Measurements from ENCODE around the gene SNX6. TPM values are rescaled to one million over a fixed set of nuclear protein-coding genes. Genes with fewer than 3 reads are reported as not detected.

SNX6 gene
- total and polyA plus RNA-seq, 10 of the 15 experiments (the other 5 are each of a cell fraction or from before 2014, with no cell fraction given): 34.4 to 107 (median 71.7) TPM

GRCh38 chr14:34678306-34678705 lies 48.4 kb upstream of the SNX6 start (continued):
- TF ChIP-seq BCLAF1 (IDR thresholded peaks at IDR 0.05) (no peak), EED (IDR thresholded peaks at IDR 0.05; ENCODE audit: low read depth) (no peak), RAD51 (IDR thresholded peaks at IDR 0.05) (no peak)

DNA sequence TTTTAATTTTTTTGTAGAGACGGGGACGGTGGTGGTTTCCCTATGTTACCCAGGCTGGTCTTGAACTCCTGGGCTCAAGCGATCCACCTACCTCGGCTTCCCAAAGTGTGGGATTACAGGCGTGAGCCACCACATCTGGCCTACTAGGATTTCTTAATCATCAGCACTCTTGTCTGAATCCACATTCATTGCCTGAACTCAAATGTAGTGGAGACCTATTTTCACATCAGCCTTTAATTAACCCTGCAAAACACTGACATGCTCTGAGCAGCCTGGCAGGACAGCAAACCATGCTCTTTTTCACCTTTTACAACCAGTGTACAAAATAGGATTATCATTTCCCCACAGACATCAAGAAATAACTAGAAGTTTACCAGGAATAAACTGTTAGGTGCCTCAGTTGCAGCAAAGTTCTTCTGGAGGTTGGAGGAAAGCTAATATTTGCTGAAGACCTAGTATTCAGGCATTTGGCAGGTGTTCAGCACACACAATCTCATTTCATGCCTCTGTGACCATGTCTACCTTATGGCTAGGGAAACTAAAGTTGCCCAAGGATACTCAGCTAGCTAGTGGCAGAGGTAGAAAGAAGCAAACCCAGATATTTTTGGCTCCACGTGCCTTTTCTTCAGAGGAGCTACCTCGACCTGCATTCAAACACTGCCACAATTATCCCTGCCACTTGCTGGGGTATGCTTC lies 46.7 kb upstream of the SNX6 start:
- FAIRE-seq (no peak), DNase-seq (ENCODE audit: low read depth, low spot score) (no peak), ATAC-seq (no peak)
- Histone ChIP-seq H3K36me3 (ENCODE audit: control insufficient read depth in 2 of 2, insufficient read depth in 2 of 2, low read length in 1 of 2) (no peaks in the 10 kb centered on the region), H3K27me3 (replicated peaks in 1 of 2; ENCODE audit: control insufficient read depth in 2 of 2, insufficient read depth in 2 of 2, low read length in 1 of 2) (no peaks in the 10 kb centered on the region), H3K4me2 (ENCODE audit: control insufficient read depth, insufficient read depth) (no peak overlapping the region), H3K4me1 (ENCODE audit: control insufficient read depth, insufficient read depth, low read length) (no peaks in the 10 kb centered on the region), H3K9me3 (replicated peaks; ENCODE audit: control insufficient read depth, insufficient read depth, low read length) (no peaks in the 10 kb centered on the region), H3K4me3 (no peak overlapping the region), H3K79me2 (ENCODE audit: control insufficient read depth, insufficient read depth, low read length) (no peaks in the 10 kb centered on the region), H3K9ac (ENCODE audit: control insufficient read depth, insufficient read depth, low read length) (no peak overlapping the region), H4K20me1 (ENCODE audit: control insufficient read depth, insufficient read depth) (no peaks in the 10 kb centered on the region), H2AFZ (ENCODE audit: control insufficient read depth, low read depth, low read length) (no peak overlapping the region), H3K27ac (ENCODE audit: control insufficient read depth, insufficient read depth) (no peak overlapping the region)
- ChIA-PET SMC1A (ENCODE audit: uncharacterized antibody, unreplicated experiment) (interaction anchor here (0.7 kb wide), 1 partner anchor 25 kb away, joined by 3 read pairs; no protein-coding TSS in a partner anchor), RAD21 (ENCODE audit: unreplicated experiment) (interaction anchor here (1.6 to 9.1 kb wide), 2 partner anchors 33 to 47 kb away, joined by 3 to 72 read pairs; no protein-coding TSS in a partner anchor), CTCF (interaction anchor here (0.6 to 2.8 kb wide), 6 partner anchors 46 to 448 kb away, joined by 3 to 15 read pairs (median 4); no protein-coding TSS in a partner anchor), POLR2A (interaction anchor here (0.7 kb wide), 1 partner anchor 954 kb away, joined by 3 read pairs; no protein-coding TSS in a partner anchor)
- intact Hi-C loops (cut with micrococcal nuclease; ENCODE audit: unreplicated experiment) (no loop called here), in situ Hi-C loops (cut with MboI) (no loop called here)
- no TSS peak for BruUV-seq (replicated peaks)
- WGBS (ENCODE audit: insufficient coverage, insufficient replicate concordance, low lambda C conversion rate, missing lambda C conversion rate): 67% methylated on average over 7 of the region's 7 CpGs
- TF ChIP-seq WRNIP1 (IDR thresholded peaks at IDR 0.05; ENCODE audit: borderline replicate concordance, low read depth, low read length): no peak
- no peak for TF ChIP-seq YY1 (IDR thresholded peaks at IDR 0.05; ENCODE audit: low read depth, low read length)
- no peak for TF ChIP-seq TARDBP (IDR thresholded peaks at IDR 0.05; ENCODE audit: borderline replicate concordance)
- no peak for TF ChIP-seq CREB1 (IDR thresholded peaks at IDR 0.05; ENCODE audit: low read depth)
- TF ChIP-seq JUND (IDR thresholded peaks at IDR 0.05; ENCODE audit: low read depth, low read length): no peak
- no peak for TF ChIP-seq MXI1 (IDR thresholded peaks at IDR 0.05; ENCODE audit: low read depth, low read length)
- no peak for TF ChIP-seq RAD51 (IDR thresholded peaks at IDR 0.05)
- no peak for TF ChIP-seq HDAC6 (IDR thresholded peaks at IDR 0.05; ENCODE audit: unreplicated experiment)
- no peak for TF ChIP-seq POLR2AphosphoS2 (IDR thresholded peaks at IDR 0.05; ENCODE audit: low read depth, low read length)
- TF ChIP-seq, protein P1, sequence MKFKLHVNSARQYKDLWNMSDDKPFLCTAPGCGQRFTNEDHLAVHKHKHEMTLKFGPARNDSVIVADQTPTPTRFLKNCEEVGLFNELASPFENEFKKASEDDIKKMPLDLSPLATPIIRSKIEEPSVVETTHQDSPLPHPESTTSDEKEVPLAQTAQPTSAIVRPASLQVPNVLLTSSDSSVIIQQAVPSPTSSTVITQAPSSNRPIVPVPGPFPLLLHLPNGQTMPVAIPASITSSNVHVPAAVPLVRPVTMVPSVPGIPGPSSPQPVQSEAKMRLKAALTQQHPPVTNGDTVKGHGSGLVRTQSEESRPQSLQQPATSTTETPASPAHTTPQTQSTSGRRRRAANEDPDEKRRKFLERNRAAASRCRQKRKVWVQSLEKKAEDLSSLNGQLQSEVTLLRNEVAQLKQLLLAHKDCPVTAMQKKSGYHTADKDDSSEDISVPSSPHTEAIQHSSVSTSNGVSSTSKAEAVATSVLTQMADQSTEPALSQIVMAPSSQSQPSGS (IDR thresholded peaks at IDR 0.05; ENCODE audit: low read length): no peak
- TF ChIP-seq, protein P2, sequence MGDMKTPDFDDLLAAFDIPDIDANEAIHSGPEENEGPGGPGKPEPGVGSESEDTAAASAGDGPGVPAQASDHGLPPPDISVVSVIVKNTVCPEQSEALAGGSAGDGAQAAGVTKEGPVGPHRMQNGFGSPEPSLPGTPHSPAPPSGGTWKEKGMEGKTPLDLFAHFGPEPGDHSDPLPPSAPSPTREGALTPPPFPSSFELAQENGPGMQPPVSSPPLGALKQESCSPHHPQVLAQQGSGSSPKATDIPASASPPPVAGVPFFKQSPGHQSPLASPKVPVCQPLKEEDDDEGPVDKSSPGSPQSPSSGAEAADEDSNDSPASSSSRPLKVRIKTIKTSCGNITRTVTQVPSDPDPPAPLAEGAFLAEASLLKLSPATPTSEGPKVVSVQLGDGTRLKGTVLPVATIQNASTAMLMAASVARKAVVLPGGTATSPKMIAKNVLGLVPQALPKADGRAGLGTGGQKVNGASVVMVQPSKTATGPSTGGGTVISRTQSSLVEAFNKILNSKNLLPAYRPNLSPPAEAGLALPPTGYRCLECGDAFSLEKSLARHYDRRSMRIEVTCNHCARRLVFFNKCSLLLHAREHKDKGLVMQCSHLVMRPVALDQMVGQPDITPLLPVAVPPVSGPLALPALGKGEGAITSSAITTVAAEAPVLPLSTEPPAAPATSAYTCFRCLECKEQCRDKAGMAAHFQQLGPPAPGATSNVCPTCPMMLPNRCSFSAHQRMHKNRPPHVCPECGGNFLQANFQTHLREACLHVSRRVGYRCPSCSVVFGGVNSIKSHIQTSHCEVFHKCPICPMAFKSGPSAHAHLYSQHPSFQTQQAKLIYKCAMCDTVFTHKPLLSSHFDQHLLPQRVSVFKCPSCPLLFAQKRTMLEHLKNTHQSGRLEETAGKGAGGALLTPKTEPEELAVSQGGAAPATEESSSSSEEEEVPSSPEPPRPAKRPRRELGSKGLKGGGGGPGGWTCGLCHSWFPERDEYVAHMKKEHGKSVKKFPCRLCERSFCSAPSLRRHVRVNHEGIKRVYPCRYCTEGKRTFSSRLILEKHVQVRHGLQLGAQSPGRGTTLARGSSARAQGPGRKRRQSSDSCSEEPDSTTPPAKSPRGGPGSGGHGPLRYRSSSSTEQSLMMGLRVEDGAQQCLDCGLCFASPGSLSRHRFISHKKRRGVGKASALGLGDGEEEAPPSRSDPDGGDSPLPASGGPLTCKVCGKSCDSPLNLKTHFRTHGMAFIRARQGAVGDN (IDR thresholded peaks at IDR 0.05): no peak
- no peak for TF ChIP-seq TCF3 (IDR thresholded peaks at IDR 0.05; ENCODE audit: borderline replicate concordance, insufficient read depth, low read depth, low read length)
